GM12872 (cell line): ENCODE results near the gene WASF2.

Experiments used
- CTCF ChIP-seq: IDR thresholded peaks from 3 replicates; pipeline ENCODE4 v1.5.1; 2011; ENCODE audit warnings: low read depth, mild to moderate bottlenecking, low read length, moderate library complexity; ENCODE audit not compliant: insufficient read depth

Gene WASF2

GRCh38 chr1:27358038-27358927 is 131.7 kb downstream of the WASF2 start:
- no peak for TF ChIP-seq CTCF

GRCh38 chr1:27357281-27358037 is 132.5 kb downstream of the WASF2 start:
- peak; percentile 97 for TF ChIP-seq CTCF

- TF ChIP-seq CTCF: 0 out of 3 replicates have a peak, but pooled peaks have one; percentile 28
These were observed 133.2 kb downstream of the WASF2 start for GRCh38 chr1:27356619-27357280.

- TF ChIP-seq CTCF: no peak
These were observed 133.7 kb downstream of the WASF2 start for GRCh38 chr1:27356277-27356618.

DNA sequence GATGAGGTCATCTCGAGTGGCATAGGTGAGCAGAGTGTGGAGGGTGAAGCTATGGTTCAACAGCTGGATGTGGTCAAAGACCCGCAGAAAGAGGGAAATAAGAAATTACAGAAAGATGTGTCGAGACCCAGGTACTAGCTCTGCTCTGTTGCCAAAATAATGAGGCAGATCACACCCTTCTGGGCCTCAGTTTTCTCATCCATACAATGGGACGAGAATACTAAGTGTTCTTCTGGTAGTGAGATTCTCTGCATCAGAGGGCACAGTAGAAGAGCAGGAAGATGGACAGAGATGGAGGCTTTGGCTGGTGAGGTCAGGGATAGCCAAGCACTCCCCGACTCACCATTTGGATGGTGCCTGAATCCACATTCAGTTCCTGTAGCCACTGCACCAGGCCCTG is 134.3 kb downstream of the WASF2 start:
- TF ChIP-seq CTCF: no peak
